Mucosa of stomach (tissue), 1 donor: Measurements from ENCODE around the gene KRTAP3-2.

Source experiments
- H3K27me3 ChIP-seq: one replicate; pipeline ENCODE4 v1.7.0; 2013; ENCODE audit warnings: mild to moderate bottlenecking, low read length; ENCODE audit not compliant: control insufficient read depth, insufficient read depth
- H3K36me3 ChIP-seq: one replicate; pipeline ENCODE4 v1.7.0; 2013; ENCODE audit warnings: low read length; ENCODE audit not compliant: control insufficient read depth, insufficient read depth
- H3K4me1 ChIP-seq: one replicate; pipeline ENCODE4 v1.7.0; 2013; ENCODE audit warnings: mild to moderate bottlenecking, low read length; ENCODE audit not compliant: control insufficient read depth, insufficient read depth
- H3K4me3 ChIP-seq: one replicate; pipeline ENCODE4 v1.7.0; 2013; ENCODE audit warnings: low read length
- H3K9ac ChIP-seq: one replicate; pipeline ENCODE4 v1.7.0; 2013; ENCODE audit warnings: mild to moderate bottlenecking, low read length, moderate library complexity
- H3K9me3 ChIP-seq: one replicate; pipeline ENCODE4 v1.7.0; 2013; ENCODE audit warnings: mild to moderate bottlenecking, low read length, moderate library complexity; ENCODE audit not compliant: control insufficient read depth
- donor health status: Pancreatic carcinoma.

The KRTAP3-2 gene

DNA sequence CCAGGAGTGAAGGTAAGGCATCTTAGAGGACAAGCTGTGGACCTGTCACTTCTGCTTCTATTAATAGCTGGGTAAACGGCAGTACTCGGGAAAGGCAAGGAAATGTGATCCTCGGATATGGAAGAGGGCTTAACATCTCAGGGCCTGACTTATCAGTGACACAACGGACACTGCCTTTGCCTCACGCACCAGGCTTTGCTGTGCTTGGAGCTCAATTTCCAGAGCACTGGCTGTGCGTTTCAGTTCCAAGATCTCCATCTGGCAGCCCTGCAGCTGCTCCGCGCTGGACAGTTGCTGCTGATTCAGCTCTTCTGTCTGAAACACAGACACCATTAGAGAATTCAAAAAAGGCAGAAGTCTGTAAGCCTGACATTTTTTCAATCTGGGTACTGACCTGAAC is 19.1 kb downstream of the KRTAP3-2 start:
- Histone ChIP-seq H3K27me3 (no peaks in the 10 kb centered on the region), H3K4me3 (no peak overlapping the region), H3K36me3 (no peaks in the 10 kb centered on the region), H3K9ac (no peak overlapping the region), H3K4me1 (no peaks in the 10 kb centered on the region), H3K9me3 (no peaks in the 10 kb centered on the region)

DNA sequence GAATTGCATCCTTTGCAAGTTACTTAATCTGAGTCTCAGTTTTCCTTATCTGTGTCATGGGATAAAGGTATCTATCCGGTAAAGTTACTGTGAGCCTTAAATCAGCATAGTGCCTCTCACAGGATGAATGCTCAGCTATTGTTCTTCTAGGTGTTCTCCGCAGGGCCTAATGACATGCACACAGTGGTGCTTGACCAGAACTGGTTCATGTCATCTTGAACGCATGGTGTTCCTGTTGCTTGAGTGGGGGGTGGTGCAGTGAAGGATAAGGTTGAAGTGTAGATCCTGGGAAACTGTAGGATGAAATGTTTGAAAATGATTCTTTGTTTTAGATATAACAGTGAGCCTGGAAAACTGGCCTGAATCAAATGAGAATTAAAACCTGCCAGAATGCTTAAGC is 19.6 kb downstream of the KRTAP3-2 start:
- H3K4me1 ChIP-seq, result no peaks in the 10 kb centered on the region

DNA sequence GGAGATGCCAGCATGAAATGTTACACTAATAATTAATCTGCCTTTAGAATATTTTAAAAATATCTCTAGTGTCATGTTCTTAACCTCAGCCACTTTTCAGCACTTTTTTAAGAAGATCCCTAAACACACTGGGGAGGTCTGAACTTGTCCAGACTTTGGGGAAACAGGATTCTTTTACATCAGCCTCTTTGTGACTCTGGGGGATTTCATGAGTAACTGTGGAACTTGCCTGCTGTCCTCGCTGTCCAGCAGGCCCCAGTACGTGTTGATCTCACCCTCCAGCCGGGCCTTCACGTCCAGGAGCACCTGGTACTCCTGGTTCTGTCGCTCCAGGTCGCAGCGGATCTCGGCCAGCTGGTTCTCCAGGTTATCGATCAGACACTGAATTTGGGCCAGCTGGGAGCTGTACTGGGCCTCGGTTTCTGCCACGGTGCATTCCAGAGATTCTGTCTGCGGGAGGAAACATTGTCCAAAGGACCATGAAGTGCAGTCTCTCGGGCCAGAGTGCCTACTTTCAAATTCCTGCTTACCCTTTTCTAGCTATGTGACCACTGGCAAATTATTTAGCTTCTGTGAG is 21.0 kb downstream of the KRTAP3-2 start:
- Histone ChIP-seq H3K36me3 (no peaks in the 10 kb centered on the region), H3K9ac (no peak overlapping the region), H3K9me3 (no peaks in the 10 kb centered on the region), H3K27me3 (no peaks in the 10 kb centered on the region), H3K4me3 (no peak overlapping the region), H3K4me1 (no peaks in the 10 kb centered on the region)

More for the DNA sequence above, 19.6 kb downstream of the KRTAP3-2 start:
- Histone ChIP-seq H3K9ac (no peak overlapping the region), H3K9me3 (no peaks in the 10 kb centered on the region), H3K27me3 (no peaks in the 10 kb centered on the region), H3K4me3 (no peak overlapping the region), H3K36me3 (no peaks in the 10 kb centered on the region)

DNA sequence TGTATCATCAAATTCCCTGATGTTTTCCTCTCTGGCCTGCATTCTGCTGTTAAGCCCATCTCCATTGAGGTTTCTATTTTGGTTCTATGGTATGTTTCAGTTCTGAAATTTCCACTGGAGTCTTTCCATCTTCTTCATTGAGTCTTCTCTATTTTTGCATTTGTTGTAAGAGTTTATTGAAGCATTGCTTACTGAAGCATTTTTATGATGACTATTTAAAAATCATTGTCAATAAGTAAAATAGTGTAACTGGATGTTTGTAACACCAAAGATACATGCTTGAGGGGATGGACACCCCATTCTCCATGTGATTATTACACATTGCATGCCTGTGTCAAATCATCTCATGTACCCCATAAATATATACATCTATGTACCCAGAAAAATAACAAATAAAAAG is 24.2 kb downstream of the KRTAP3-2 start:
- no peak overlapping the region for H3K9ac ChIP-seq
- no peaks in the 10 kb centered on the region for H3K36me3 ChIP-seq
- no peaks in the 10 kb centered on the region for H3K9me3 ChIP-seq
- no peaks in the 10 kb centered on the region for H3K4me1 ChIP-seq
- H3K27me3 ChIP-seq, result no peaks in the 10 kb centered on the region
- no peak overlapping the region for H3K4me3 ChIP-seq

- no peaks in the 10 kb centered on the region for H3K36me3 ChIP-seq
- no peaks in the 10 kb centered on the region for H3K4me1 ChIP-seq
- no peaks in the 10 kb centered on the region for H3K27me3 ChIP-seq
- H3K9me3 ChIP-seq, result no peaks in the 10 kb centered on the region
- H3K9ac ChIP-seq, result no peak overlapping the region
- no peak overlapping the region for H3K4me3 ChIP-seq
Observed at GRCh38 chr17:40974366-40974765, 25.3 kb downstream of the KRTAP3-2 start.

GRCh38 chr17:40967582-40967981 is 32.1 kb downstream of the KRTAP3-2 start:
- Histone ChIP-seq H3K27me3 (no peaks in the 10 kb centered on the region), H3K4me3 (no peak overlapping the region), H3K9me3 (no peaks in the 10 kb centered on the region)

GRCh38 chr17:40966848-40967247 is 32.9 kb downstream of the KRTAP3-2 start, which contains the start of gene KRT39:
KRT39 (minus strand) TSS chr17:40966948; CDS start chr17:40966856, 92 bp downstream.
- no peak within 1 kb of the TSS for H3K9ac ChIP-seq
- no peak within 1 kb of the TSS for H3K4me3 ChIP-seq
- H3K36me3 ChIP-seq, result no peaks in the 10 kb centered on the region
- no peaks in the 10 kb centered on the region for H3K9me3 ChIP-seq
- H3K27me3 ChIP-seq, result no peaks in the 10 kb centered on the region
- no peaks in the 10 kb centered on the region for H3K4me1 ChIP-seq

More at GRCh38 chr17:40967582-40967981, 32.1 kb downstream of the KRTAP3-2 start:
- H3K4me1 ChIP-seq, result no peaks in the 10 kb centered on the region
- H3K36me3 ChIP-seq, result no peaks in the 10 kb centered on the region
- H3K9ac ChIP-seq, result no peak overlapping the region

- H3K4me3 ChIP-seq, result no peak overlapping the region
Observed at GRCh38 chr17:40963838-40964237, 35.9 kb downstream of the KRTAP3-2 start.

DNA sequence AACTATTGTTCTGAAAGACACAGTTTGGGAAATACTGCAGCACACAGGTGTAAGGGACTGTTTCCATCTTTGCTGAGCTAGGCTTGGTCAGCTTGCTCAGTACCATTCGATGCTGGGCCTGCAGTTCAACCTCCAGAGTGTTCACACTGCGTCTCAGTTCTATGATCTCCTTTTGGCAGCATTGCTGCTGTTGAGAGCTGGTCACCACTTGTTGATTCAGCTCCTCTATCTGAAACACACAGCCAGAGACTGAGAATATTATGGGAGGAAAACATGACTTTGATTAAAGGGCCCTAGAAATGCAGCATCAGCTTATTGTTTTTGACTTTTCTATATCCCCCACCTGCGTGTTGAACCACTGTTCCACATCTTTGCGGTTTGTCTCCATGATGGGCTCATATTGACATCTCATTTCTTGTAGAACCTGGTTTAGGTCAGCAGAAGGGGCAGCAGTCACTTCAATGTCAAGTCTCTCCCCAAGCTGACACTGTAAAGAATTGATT is 37.6 kb downstream of the KRTAP3-2 start:
- H3K4me1 ChIP-seq, result peaks cover 6% of the 10 kb centered on the region
- H3K9me3 ChIP-seq, result no peaks in the 10 kb centered on the region
- H3K9ac ChIP-seq, result no peak overlapping the region
- H3K4me3 ChIP-seq, result no peak overlapping the region
- H3K36me3 ChIP-seq, result no peaks in the 10 kb centered on the region
- no peaks in the 10 kb centered on the region for H3K27me3 ChIP-seq

More at GRCh38 chr17:40963838-40964237, 35.9 kb downstream of the KRTAP3-2 start:
- Histone ChIP-seq H3K27me3 (no peaks in the 10 kb centered on the region), H3K9me3 (no peaks in the 10 kb centered on the region), H3K9ac (no peak overlapping the region), H3K36me3 (no peaks in the 10 kb centered on the region), H3K4me1 (no peaks in the 10 kb centered on the region)

DNA sequence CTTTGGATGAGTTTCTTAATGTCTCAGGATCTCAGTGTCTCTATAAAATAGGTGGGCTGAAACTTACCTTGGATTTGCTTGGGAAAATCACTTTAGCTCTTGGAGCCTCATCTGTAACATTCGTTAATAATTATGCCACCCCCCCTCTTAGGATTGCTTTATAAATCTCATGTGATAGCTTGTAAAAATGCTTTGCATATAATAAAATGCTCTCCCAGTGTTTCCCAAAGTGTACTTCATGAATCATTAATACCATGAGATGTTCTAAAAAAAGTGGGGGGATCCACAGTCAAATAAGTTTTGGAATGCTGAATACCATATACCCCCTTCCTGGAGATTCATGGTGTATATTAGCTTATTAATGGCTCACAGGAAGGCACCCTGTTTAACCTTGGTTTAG is 38.1 kb downstream of the KRTAP3-2 start:
- no peaks in the 10 kb centered on the region for H3K9me3 ChIP-seq
- H3K36me3 ChIP-seq, result no peaks in the 10 kb centered on the region
- H3K4me1 ChIP-seq, result peaks cover 7% of the 10 kb centered on the region
- H3K27me3 ChIP-seq, result no peaks in the 10 kb centered on the region
- H3K9ac ChIP-seq, result no peak overlapping the region
- no peak overlapping the region for H3K4me3 ChIP-seq

DNA sequence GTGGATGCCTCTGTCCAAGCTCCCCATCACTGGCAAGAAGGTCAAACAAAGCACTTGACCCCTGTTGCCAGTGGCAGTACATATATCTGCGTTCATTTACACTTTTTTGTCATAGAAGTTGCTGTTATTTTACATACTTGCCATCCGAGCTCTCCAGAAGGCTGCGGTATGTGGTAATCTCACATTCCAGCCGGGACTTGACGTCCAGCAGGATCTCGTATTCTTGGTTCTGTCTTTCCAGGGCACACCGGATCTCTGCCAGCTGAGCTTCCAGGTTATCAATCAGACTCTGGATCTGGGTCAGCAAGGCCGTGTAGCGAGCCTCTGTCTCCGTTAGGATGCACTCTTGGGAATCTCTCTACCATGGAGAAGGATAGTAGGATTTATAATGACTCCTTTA is 39.6 kb downstream of the KRTAP3-2 start:
- Histone ChIP-seq H3K36me3 (no peaks in the 10 kb centered on the region), H3K27me3 (no peaks in the 10 kb centered on the region), H3K9me3 (no peaks in the 10 kb centered on the region), H3K4me1 (peaks cover 13% of the 10 kb centered on the region), H3K4me3 (no peak overlapping the region), H3K9ac (no peak overlapping the region)

GRCh38 chr17:40958086-40958953 is 41.4 kb downstream of the KRTAP3-2 start:
- Histone ChIP-seq H3K4me1 (peaks cover 13% of the 10 kb centered on the region), H3K9ac (no peak overlapping the region), H3K4me3 (no peak overlapping the region), H3K9me3 (no peaks in the 10 kb centered on the region), H3K36me3 (no peaks in the 10 kb centered on the region), H3K27me3 (no peaks in the 10 kb centered on the region)
